B cell (primary cell): ENCODE measurements around the gene GNAT2. TPM values are rescaled to one million over a fixed set of nuclear protein-coding genes. Genes with fewer than 3 reads are reported as not detected.
"Not testable (repeated sequence)": the region's sequence is repeated elsewhere in the genome, so short reads cannot be mapped to it uniquely, and the experiment has no call there.

Experiments used
- ATAC-seq: fragments of 200-7000 bp; cut with Tn5 transposase; one replicate; pipeline ENCODE4 v1.10.0; 2021; ENCODE audit warnings: low read depth, mild to moderate bottlenecking, moderate number of reproducible peaks, moderate library complexity
- CTCF ChIA-PET: fragments of 350-600 bp; sonication (Branson Sonifier 250); formaldehyde crosslinking; loops from one replicate; lab custom pipeline; 2021; ENCODE audit warnings: antibody characterized with exemption, inconsistent platforms; lab: Charles Lee
- POLR2A ChIA-PET: fragments of 350-600 bp; sonication (Branson Sonifier 250); formaldehyde crosslinking; loops from one replicate; lab custom pipeline; 2021; ENCODE audit warnings: antibody characterized with exemption; lab: Charles Lee
- DNase-seq: peaks from one replicate; pipeline ENCODE4 v3.0.0; 2013
- H2AFZ ChIP-seq: 2 replicates; pipeline ENCODE4 v1.6.1; 2012; ENCODE audit warnings: mild to moderate bottlenecking, low read depth, low read length; ENCODE audit not compliant: insufficient read depth, poor library complexity, severe bottlenecking
- H3K27ac ChIP-seq, 2 donors: 1 replicate in 1 of 2; 2 replicates in 1 of 2; pipeline ENCODE4 v1.5.1; 2012 to 2013; ENCODE audit warnings: low read length in 2 of 2, mild to moderate bottlenecking in 2 of 2, moderate library complexity in 1 of 2
- H3K27me3 ChIP-seq, 4 experiments: fragments of 200-600 bp in 1 of 4; sonication (generic) in 1 of 4; replicated peaks in 1 of 4; 1 replicate in 2 of 4; 2 replicates in 2 of 4; pipeline versions ENCODE4 v1.6.1 to v1.7.0; 2013 to 2016; ENCODE audit warnings: low read length in 3 of 4, mild to moderate bottlenecking in 2 of 4, mixed read lengths in 1 of 4, moderate library complexity in 1 of 4; ENCODE audit not compliant: insufficient read depth in 4 of 4, control insufficient read depth in 3 of 4; ENCODE audit errors: control extremely low read depth in 1 of 4
- H3K36me3 ChIP-seq, 2 experiments: replicated peaks in 1 of 2; 1 replicate in 1 of 2; 2 replicates in 1 of 2; pipeline versions ENCODE4 v1.6.1 to v1.7.1; 2013; ENCODE audit warnings: low read length in 1 of 2; ENCODE audit not compliant: insufficient read depth in 2 of 2, control insufficient read depth in 1 of 2; ENCODE audit errors: control extremely low read depth in 1 of 2, extremely low read depth in 1 of 2
- H3K4me1 ChIP-seq, 2 donors: fragments of 200-600 bp in 1 of 2; sonication (generic) in 1 of 2; 1 replicate in 1 of 2; 2 replicates in 1 of 2; pipeline versions ENCODE4 v1.5.1 to v1.6.1; 2013 to 2017; ENCODE audit warnings: low read length in 2 of 2; ENCODE audit not compliant: control insufficient read depth in 2 of 2, insufficient read depth in 2 of 2
- H3K4me2 ChIP-seq: replicated peaks from 2 replicates; pipeline ENCODE3; 2012; ENCODE audit warnings: mild to moderate bottlenecking, low read depth, low read length; ENCODE audit not compliant: poor library complexity, severe bottlenecking
- H3K4me3 ChIP-seq, 5 experiments: fragments of 200-600 bp in 1 of 5; sonication (generic) in 1 of 5; 1 replicate in 3 of 5; 2 replicates in 2 of 5; pipeline versions ENCODE4 v1.5.1 to v1.7.0; 2011 to 2016; ENCODE audit warnings: low read length in 4 of 5, mild to moderate bottlenecking in 4 of 5, low read depth in 2 of 5, control low read depth in 1 of 5, moderate library complexity in 1 of 5; ENCODE audit not compliant: insufficient read depth in 1 of 5; ENCODE audit errors: control extremely low read depth in 1 of 5, extremely low read depth in 1 of 5
- H3K79me2 ChIP-seq: fragments of 200-600 bp; sonication (generic); one replicate; pipeline ENCODE4 v1.6.0; 2016; ENCODE audit warnings: low read length; ENCODE audit not compliant: control insufficient read depth, insufficient read depth
- H3K9ac ChIP-seq: fragments of 200-600 bp; sonication (generic); 2 replicates; pipeline ENCODE4 v1.6.1; 2017; ENCODE audit warnings: mild to moderate bottlenecking, low read length, moderate library complexity
- H3K9me3 ChIP-seq, 3 donors: one replicate each; pipeline versions ENCODE4 v1.6.1 to v1.7.1; 2013; ENCODE audit warnings: low read length in 2 of 3; ENCODE audit not compliant: control insufficient read depth in 2 of 3, insufficient read depth in 1 of 3; ENCODE audit errors: control extremely low read depth in 1 of 3
- H4K20me1 ChIP-seq: 2 replicates; pipeline ENCODE4 v1.6.0; 2012; ENCODE audit warnings: mild to moderate bottlenecking, low read length; ENCODE audit not compliant: insufficient read depth, control insufficient read depth, poor library complexity, severe bottlenecking
- H3K27ac Mint-ChIP-seq: one replicate; pipeline ENCODE4 v1.8.0; 2021; ENCODE audit warnings: mixed read lengths
- H3K27me3 Mint-ChIP-seq: one replicate; pipeline ENCODE4 v1.8.0; 2021; ENCODE audit warnings: mixed read lengths
- H3K4me1 Mint-ChIP-seq: one replicate; pipeline ENCODE4 v1.8.0; 2021; ENCODE audit warnings: mixed read lengths
- H3K4me3 Mint-ChIP-seq: one replicate; pipeline ENCODE4 v1.8.0; 2021; ENCODE audit warnings: mixed read lengths
- H3K9me3 Mint-ChIP-seq: one replicate; pipeline ENCODE4 v1.8.0; 2022; ENCODE audit warnings: mixed read lengths; ENCODE audit not compliant: insufficient read depth
- EZH2 ChIP-seq: IDR thresholded peaks from 2 replicates; pipeline ENCODE4 v1.6.1; 2012; ENCODE audit warnings: borderline replicate concordance, low read depth, mild to moderate bottlenecking, moderate library complexity, low read length; ENCODE audit not compliant: insufficient read depth, poor library complexity, severe bottlenecking
- WGBS: methylation state at CpG from one replicate; pipeline ENCODE4 v1.1.5; 2013; ENCODE audit warnings: missing lambda C conversion rate; ENCODE audit not compliant: insufficient coverage; 5-methylcytosine and 5-hydroxymethylcytosine counted together
- intact Hi-C: fragments of 100-400 bp; cut with micrococcal nuclease; formaldehyde crosslinking; loops from one replicate; pipeline ENCODE4 v1.10.0; 2022
- polyA plus RNA-seq: library from polyadenylated mRNA; depleted of rRNA; stranded (reverse); fragments of >200 nt; gene quantifications from 2 replicates; pipeline ENCODE4 v1.2.3, GENCODE V29; 2012
- total RNA-seq, 2 donors: library from RNA; stranded (reverse); fragments of 120-200 nt in 1 of 2; gene quantifications; 1 replicate in 1 of 2; 2 replicates in 1 of 2; pipeline versions ENCODE4 v1.2.3 to v1.2.4, GENCODE V29; 2013 to 2022
- TF ChIP-seq, protein P1 (sequence below): fragments of 200-600 bp; IDR thresholded peaks from one replicate; pipeline ENCODE4 v1.8.0; 2022; ENCODE audit warnings: antibody characterized with exemption, mild to moderate bottlenecking

GNAT2 gene
- total and polyA plus RNA-seq, 2 donors (not counting 1 experiment from before 2014, with no cell fraction given), result not detected

DNA sequence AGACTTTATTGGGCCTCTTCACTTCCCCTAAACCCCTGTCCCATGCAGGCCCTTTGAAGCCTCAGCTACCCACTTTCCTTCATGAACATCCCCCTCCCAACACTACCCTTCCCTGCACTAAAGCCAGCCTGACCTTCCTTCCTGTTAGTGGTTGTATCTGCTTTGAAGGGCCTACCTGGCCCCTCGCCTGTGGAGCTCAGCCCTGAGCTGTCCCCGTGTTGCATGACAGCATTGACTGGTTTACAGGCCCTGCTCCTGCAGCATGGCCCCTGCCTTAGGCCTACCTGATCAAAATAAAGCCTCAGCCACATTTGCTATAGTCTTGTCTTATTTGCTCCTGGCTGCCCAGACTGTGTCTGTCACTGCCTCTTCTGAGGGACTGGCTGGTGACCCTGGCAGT, 42.0 kb upstream of the GNAT2 start:
- TF ChIP-seq, protein P1, sequence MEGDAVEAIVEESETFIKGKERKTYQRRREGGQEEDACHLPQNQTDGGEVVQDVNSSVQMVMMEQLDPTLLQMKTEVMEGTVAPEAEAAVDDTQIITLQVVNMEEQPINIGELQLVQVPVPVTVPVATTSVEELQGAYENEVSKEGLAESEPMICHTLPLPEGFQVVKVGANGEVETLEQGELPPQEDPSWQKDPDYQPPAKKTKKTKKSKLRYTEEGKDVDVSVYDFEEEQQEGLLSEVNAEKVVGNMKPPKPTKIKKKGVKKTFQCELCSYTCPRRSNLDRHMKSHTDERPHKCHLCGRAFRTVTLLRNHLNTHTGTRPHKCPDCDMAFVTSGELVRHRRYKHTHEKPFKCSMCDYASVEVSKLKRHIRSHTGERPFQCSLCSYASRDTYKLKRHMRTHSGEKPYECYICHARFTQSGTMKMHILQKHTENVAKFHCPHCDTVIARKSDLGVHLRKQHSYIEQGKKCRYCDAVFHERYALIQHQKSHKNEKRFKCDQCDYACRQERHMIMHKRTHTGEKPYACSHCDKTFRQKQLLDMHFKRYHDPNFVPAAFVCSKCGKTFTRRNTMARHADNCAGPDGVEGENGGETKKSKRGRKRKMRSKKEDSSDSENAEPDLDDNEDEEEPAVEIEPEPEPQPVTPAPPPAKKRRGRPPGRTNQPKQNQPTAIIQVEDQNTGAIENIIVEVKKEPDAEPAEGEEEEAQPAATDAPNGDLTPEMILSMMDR, result no peak
- no peak for TF ChIP-seq EZH2
- ChIA-PET POLR2A (no interaction called here), CTCF (interaction anchor here (1.1 to 1.9 kb wide), 2 partner anchors 15 to 21 kb away, joined by 3 to 8 read pairs; no protein-coding TSS in a partner anchor)
- H3K4me2 ChIP-seq, result no peak overlapping the region
- intact Hi-C loops, result no loop called here
- DNase-seq (no peak), ATAC-seq (no peak)
- no peak overlapping the region for H3K9ac ChIP-seq
- peaks cover 0 to 16% of the 10 kb centered on the region in 2 experiments for H3K36me3 ChIP-seq
- Mint-ChIP-seq H3K9me3 (no peaks in the 10 kb centered on the region), H3K4me3 (no peak overlapping the region), H3K27me3 (no peaks in the 10 kb centered on the region), H3K27ac (no peak overlapping the region), H3K4me1 (peaks cover 7% of the 10 kb centered on the region)
- H3K27ac ChIP-seq, result no peak overlapping the region
- no peaks in the 10 kb centered on the region for H4K20me1 ChIP-seq
- H2AFZ ChIP-seq, result no peak overlapping the region
- no peak overlapping the region for H3K4me3 ChIP-seq
- H3K79me2 ChIP-seq, result no peaks in the 10 kb centered on the region
- peaks cover 4 to 6% of the 10 kb centered on the region in 2 donors for H3K4me1 ChIP-seq
- no peaks in the 10 kb centered on the region for H3K9me3 ChIP-seq
- H3K27me3 ChIP-seq, result no peaks in the 10 kb centered on the region
- WGBS, result 87% methylated on average over 2 of the region's 2 CpGs

- WGBS, result 50% methylated on average over 1 of the region's 4 CpGs
- H3K4me1 ChIP-seq, H3K4me3 ChIP-seq, DNase-seq, H3K27me3 Mint-ChIP-seq, POLR2A ChIA-PET, H4K20me1 ChIP-seq, H3K27ac Mint-ChIP-seq, H3K27me3 ChIP-seq, ATAC-seq, H2AFZ ChIP-seq, H3K27ac ChIP-seq, H3K79me2 ChIP-seq, H3K9me3 ChIP-seq, intact Hi-C loops, H3K9ac ChIP-seq, H3K4me3 Mint-ChIP-seq, H3K4me2 ChIP-seq, H3K9me3 Mint-ChIP-seq: not testable (repeated sequence)
- CTCF ChIA-PET, result interaction anchor here (1.0 kb wide), 1 partner anchor 20 kb away, joined by 3 read pairs; no protein-coding TSS in a partner anchor
- peaks cover 0 to 16% of the 10 kb centered on the region in 2 experiments for H3K36me3 ChIP-seq
- H3K4me1 Mint-ChIP-seq, result peaks cover 14% of the 10 kb centered on the region
Measured at GRCh38 chr1:109660691-109661026, 41.2 kb upstream of the GNAT2 start.
